HG03064 (cell line): Measurements from ENCODE around the gene FOLH1.
"Not testable (repeated sequence)": the region's sequence is repeated elsewhere in the genome, so short reads cannot be mapped to it uniquely, and the experiment has no call there.

ENCODE experiments used
- ATAC-seq: cut with Tn5 transposase; IDR thresholded peaks from one replicate; pipeline ENCODE4 v1.9.1; 2021; ENCODE audit warnings: low read depth; ENCODE audit not compliant: unreplicated experiment

The FOLH1 gene

DNA sequence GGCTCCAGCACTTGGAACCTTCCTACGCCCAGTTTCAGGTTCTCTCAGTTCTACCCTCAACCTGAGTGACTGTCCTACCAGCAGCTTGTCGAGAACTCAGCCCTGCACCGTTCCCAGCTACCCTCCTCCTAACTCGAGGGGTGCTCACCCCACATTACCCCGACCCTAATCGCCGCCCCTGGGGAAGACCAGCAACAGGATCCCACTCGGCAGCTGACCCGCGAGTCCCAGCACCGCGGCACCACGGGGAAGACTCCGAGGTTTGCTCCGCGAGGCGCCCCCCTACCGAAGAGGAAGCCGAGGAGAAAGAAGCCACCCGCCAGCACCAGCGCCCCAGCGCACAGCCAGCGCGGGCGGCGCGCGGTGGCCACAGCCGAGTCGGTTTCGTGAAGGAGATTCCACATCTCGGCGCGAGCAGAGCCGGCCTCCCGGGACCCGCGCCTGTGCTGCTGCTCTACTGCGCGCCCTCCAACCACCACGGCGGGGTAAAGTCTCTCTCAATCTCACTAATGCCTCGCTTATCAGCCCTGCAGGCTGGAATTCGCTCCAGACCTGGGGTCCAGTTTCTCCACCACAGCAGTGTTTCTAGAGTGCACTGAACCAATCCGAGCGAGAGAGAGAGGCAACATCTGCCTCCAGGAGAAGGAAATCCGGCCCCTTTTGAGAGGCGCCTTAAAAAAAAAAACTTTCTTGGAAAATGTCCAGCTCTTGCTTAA is at the start of gene FOLH1:
TSS of gene FOLH1 (minus strand) at position 597 of the 716 bp plus-strand sequence. CDS start at position 404, 193 bp downstream.
- no peak for ATAC-seq

DNA sequence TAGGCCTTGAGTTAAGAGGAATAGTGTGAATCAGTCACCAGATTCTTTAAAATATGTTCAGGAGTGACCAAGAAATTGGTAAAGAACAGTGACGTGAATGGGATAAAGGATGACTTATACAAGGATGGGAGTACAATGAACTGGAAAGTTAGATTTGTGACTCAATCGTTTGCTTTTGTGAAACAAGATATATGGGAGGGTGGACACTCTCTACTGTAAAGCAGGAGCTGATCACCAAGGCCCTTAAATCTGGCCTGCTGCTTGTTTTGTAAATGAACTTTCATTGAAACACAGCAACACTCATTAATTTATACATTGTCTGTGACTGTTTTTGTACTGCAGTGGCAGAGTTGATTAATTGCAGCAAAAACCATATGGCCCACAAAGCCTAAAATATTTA is 46.7 kb upstream of the FOLH1 start:
- not testable (repeated sequence) for ATAC-seq

DNA sequence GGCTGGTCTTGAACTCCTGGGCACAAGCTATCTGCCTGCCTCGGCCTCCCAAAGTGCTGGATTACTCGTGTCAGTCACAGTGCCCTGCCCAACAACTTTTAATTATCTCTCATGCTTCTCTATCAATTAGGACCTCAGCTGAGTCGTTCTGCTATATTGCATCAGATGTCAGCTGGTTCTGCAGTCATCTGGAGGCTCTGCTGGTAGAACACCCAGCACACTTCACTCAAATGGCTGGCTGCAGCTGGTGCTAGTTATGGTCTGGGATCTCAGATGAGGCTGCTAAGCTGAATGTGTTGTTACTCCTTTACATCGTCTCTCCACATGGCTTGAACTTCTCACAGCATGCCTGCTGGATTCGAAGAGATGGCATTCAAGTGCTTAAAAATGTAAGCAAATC is 42.8 kb upstream of the FOLH1 start:
- ATAC-seq = not testable (repeated sequence)

DNA sequence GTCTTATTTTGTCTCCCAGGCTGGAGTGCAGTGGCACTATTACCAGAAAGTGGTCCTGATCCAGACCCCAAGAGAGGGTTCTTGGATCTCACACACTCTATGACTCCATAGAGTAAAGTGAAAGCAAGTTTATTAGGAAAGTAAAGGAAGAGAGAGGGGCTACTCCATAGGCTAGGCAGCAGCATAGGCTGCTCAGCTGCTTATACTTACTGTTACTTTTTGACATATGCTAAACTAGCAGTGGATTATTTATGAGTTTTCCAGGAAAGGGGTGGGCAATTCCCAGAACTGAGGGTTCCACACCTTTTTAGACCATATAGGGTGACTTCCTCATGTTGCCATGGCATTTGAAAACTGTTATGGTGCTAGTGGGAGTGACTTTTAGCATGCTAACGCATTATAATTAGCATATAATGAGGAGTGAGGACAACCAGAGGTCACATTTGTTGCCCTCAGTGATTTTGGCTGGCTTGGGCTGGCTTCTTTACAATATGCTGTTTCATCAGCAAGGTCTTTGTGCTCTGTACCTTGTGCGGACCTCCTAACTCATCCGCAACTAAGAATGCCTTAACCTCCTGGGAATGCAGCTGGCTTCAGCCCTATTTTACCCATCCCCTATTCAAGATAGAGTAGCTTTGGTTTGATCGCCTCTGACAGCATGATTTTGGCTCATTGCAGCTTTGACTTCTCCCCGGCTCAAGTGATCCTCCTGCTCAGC is 42.2 kb upstream of the FOLH1 start:
- ATAC-seq = not testable (repeated sequence)

- ATAC-seq = not testable (repeated sequence)
Measured at GRCh38 chr11:49249363-49249762, 41.0 kb upstream of the FOLH1 start.

DNA sequence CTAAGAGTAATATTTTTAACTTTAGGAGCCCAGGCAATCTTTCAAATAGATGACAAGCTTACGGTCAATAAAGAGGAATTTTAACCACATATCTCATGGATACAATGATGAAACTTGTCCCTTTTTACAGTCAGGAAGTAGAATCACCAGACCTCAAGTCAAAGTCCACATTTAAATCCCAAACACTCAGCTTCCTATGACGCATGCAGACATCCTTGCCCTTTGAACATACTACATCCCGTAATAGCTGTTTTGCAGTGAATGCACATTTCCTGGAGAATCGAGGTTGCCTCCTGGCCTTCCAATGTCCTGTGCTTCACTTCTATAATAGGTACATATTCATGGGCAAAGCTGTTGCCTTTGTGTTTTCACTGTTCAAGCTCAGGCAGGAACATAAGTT is 25.3 kb upstream of the FOLH1 start:
- not testable (repeated sequence) for ATAC-seq

DNA sequence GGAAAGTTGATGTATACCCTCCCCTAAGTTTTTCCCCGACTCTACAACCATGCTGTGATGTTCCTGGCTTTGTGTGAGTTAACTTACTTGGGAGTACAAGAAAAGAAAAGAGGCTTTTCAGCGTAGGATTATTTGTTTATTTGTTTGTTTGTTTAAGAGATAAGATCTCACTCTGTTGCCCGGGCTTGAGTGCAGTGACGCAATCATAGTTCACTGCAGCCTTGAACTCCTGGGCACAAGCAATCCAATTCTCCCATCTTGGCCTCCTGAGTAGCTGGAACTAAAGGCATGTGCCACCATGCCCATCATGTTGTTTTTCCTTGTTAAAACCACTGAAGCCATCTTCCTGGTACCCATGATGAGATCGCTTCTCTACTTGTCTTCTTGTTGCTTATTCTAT is 24.6 kb upstream of the FOLH1 start:
- ATAC-seq = not testable (repeated sequence)

DNA sequence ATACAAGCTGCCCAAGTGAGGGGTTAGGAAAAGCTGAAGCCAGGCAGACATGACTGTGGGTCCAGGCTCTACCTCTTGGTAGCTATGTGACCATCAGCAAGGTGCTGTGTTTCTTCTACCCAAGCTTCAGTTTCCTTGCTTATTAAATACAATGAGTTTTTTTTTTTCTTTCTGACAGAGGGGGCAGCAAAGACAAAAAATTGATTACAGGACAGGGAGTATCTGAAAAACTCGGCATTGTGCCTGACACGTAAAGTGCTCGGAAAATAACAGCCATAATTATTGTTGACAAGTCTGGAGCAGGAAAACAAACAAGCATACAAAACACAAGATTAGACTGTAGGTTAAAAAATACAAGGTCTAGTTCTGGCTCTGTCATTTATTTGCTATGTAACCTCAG is 23.3 kb upstream of the FOLH1 start:
- not testable (repeated sequence) for ATAC-seq

DNA sequence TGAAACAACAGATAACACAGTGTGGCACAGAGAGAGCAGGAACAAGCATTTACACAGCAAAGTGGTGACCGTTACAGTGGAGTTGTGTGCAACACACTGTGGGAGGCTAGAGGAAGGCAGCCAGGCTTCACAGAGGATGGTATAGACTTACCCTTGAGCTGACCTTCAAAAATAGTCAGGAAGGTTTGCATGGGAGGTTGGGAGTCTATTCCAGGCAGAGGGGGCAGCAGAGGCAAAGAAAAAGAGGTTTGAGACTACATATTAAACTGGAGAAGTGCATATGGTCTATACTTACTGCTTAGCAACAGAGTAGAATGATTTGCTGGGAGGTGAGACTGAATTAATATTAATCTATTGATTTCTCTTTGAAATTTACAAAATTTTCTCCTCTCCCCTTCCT is 22.1 kb upstream of the FOLH1 start:
- ATAC-seq = not testable (repeated sequence)

- ATAC-seq = not testable (repeated sequence)
Measured at GRCh38 chr11:49230001-49230400, 21.6 kb upstream of the FOLH1 start.

DNA sequence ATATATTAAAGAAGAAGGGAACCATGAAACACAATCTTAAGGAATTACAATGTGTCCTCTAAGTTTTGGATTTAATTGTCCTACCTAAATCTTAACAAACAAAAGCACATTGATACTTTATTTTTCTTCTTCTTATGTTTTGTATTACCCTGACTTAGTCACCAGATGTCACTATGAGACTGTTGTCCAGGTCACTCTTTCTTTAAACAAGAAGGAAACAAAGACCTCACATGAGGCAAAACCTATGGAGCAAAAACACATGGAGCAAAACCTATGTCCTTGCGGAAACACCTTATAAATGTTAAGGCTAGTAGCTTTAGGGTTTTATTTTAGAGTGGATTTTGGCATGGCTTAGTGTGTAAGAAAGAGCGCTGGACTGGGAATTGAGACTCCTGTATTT is 20.7 kb upstream of the FOLH1 start:
- ATAC-seq = not testable (repeated sequence)

- ATAC-seq = not testable (repeated sequence)
Measured at GRCh38 chr11:49225255-49225785, 16.9 kb upstream of the FOLH1 start.

DNA sequence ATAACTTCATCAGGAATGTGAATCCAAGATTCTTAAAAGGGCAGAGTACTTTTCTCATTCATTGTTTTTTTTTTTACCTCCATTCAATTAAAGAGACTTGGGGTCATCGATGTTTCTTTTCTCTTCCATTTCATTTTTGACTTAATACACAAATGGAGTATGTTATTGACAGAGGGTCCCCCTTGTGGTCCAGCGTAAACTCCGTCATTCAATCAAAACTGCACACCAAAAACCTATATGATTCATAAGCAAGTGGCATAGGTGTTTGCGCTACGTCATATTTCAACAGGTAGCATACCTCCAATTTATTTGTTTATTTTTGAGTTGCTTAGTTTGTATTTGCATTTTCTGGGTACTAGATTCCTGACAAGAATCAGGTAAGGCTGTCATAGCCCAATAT is 12.7 kb upstream of the FOLH1 start:
- no peak for ATAC-seq

GRCh38 chr11:49213026-49213560 is 4.7 kb upstream of the FOLH1 start:
- no peak for ATAC-seq

- not testable (repeated sequence) for ATAC-seq
Measured at GRCh38 chr11:49206999-49207398, 1.4 kb downstream of the FOLH1 start.

- no peak for ATAC-seq
Measured at GRCh38 chr11:49202287-49202976, 6.0 kb downstream of the FOLH1 start.

DNA sequence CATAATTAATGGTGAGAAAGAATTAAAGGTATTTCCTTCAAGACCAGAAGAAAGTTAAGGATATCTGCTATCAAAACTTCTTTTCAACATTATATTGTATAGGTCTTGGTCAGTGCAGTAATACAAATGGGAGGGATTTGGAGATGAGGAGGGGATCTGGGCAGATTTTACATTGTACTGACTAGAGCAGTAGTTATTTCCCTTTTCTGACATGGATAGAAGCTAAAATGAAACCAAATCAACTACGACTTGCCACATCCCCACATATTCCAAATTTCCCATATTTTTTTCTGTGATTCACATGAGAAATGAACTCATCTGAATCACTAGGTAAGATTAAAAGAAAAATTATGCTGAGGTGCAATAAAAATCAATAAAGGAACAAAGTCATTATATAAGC is 11.6 kb downstream of the FOLH1 start:
- ATAC-seq = not testable (repeated sequence)

DNA sequence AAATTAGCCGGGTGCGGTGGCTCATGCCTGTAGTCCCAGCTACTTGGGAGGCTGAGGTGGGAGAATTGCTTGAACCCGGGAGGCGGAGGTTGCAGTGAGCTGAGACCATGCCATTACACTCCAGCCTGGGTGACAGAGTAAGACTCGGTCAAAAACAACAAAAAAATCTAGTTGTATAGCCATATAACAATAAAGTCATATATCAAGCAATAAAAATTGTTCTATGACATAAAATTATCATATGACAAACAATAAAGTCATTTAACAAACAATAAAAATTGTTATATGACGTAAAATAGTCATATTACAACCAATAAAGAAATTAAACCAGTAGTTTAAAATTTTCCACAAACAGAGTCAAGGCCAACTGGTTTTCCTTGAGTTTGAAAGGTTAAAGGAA is 12.4 kb downstream of the FOLH1 start:
- not testable (repeated sequence) for ATAC-seq

- ATAC-seq = not testable (repeated sequence)
Measured at GRCh38 chr11:49190287-49190686, 18.1 kb downstream of the FOLH1 start.

DNA sequence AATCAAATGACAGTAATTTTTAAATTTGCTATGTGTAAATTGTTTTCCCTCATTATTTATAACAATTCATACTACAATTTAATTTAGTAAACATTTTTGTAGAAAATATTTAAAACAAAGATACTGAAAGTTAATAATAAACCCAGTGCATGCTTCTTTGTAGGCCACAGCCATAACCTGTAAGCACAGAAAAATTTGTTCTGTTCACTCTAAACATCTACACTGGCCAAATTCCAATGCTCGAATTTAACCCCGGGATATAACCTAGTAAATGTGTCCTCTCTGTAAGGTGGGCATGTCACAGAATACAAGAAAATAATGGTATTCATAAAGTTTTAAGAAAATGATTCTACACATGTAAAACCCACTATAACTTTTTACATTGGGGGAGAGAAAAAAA is 22.2 kb downstream of the FOLH1 start:
- ATAC-seq = not testable (repeated sequence)

GRCh38 chr11:49185597-49185996 is 22.8 kb downstream of the FOLH1 start:
- not testable (repeated sequence) for ATAC-seq
